IPS-15b (cell line): Measurements from ENCODE around the gene APOL2.

ENCODE experiments used
- H3K27me3 ChIP-seq: one replicate; pipeline ENCODE4 v1.6.1; 2013; ENCODE audit warnings: low read length; ENCODE audit not compliant: control insufficient read depth, insufficient read depth
- H3K36me3 ChIP-seq: one replicate; pipeline ENCODE4 v1.6.1; 2013; ENCODE audit warnings: low read length; ENCODE audit not compliant: control insufficient read depth, insufficient read depth
- H3K4me1 ChIP-seq: one replicate; pipeline ENCODE4 v1.6.1; 2013; ENCODE audit warnings: mild to moderate bottlenecking, low read length; ENCODE audit not compliant: control insufficient read depth, insufficient read depth
- H3K4me3 ChIP-seq: one replicate; pipeline ENCODE4 v1.5.1; 2013; ENCODE audit warnings: low read depth, low read length
- H3K9ac ChIP-seq: one replicate; pipeline ENCODE4 v1.6.1; 2013; ENCODE audit warnings: low read depth, mild to moderate bottlenecking, low read length
- H3K9me3 ChIP-seq: one replicate; pipeline ENCODE4 v1.6.1; 2013; ENCODE audit warnings: mild to moderate bottlenecking, low read length; ENCODE audit not compliant: control insufficient read depth, insufficient read depth

APOL2 gene

DNA sequence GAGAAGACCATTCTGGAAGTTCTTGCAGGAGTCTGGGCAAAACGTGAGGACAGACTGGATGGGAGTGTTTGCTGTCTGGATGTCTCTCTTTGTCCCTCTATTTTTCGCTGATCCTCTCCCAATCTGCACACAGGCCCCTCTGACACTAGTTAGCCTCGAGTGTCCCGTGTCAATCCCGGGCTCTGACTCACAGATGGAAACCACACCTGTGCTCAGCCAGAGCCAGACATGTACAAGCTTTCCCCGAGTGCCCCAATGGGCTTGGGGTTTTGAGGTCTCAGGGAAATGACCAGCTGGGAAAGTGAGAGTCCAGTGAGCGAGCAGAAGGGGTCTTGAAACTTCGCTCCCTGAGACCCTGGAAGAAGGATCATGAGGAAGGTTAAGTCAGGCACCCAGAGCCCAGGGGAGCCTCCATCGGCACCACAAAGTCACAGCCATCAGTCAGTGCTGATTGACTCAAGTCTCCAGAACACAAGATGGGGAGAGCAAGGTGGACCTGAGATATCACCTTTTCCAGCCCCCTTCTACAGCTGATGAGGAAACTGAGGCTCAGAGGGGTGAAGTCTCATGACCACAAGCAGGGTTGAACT is 13.9 kb downstream of the APOL2 start:
- Histone ChIP-seq H3K36me3 (peaks cover 8% of the 10 kb centered on the region), H3K9ac (no peak overlapping the region), H3K27me3 (no peaks in the 10 kb centered on the region), H3K9me3 (no peaks in the 10 kb centered on the region), H3K4me1 (no peaks in the 10 kb centered on the region), H3K4me3 (no peak overlapping the region)

DNA sequence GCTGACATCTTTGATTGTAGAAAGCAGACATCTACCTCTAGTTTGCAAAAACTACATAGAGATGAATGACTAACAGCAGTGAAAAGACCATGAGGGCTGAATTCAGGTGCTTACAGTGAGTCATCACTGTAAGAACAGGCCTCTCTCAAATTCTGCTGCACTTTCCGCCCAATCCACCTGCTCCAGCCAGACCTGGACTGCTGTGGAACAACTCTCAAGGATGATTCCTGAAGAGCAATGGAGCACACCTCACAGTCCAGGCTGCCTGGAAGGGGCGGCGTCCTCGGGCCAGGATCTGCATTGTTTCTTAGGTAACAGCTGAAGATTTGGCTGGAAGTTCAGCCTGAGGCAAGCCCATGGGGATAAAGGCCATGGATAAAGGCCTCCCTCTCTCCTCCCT is 15.1 kb downstream of the APOL2 start:
- no peak overlapping the region for H3K4me3 ChIP-seq
- H3K36me3 ChIP-seq: peaks cover 8% of the 10 kb centered on the region
- H3K4me1 ChIP-seq: no peaks in the 10 kb centered on the region
- no peak overlapping the region for H3K9ac ChIP-seq
- H3K9me3 ChIP-seq: no peaks in the 10 kb centered on the region
- no peaks in the 10 kb centered on the region for H3K27me3 ChIP-seq

- Histone ChIP-seq H3K9me3 (no peaks in the 10 kb centered on the region), H3K4me3 (no peak overlapping the region), H3K9ac (peak overlapping the region; percentile 63), H3K27me3 (no peaks in the 10 kb centered on the region), H3K36me3 (peaks cover 8% of the 10 kb centered on the region), H3K4me1 (no peaks in the 10 kb centered on the region)
Observed at GRCh38 chr22:36223504-36223903, 15.8 kb downstream of the APOL2 start.

- H3K27me3 ChIP-seq: no peaks in the 10 kb centered on the region
- no peaks in the 10 kb centered on the region for H3K4me1 ChIP-seq
Observed at GRCh38 chr22:36222887-36223450, 16.4 kb downstream of the APOL2 start.

GRCh38 chr22:36221799-36222751 is 17.3 kb downstream of the APOL2 start:
- H3K4me3 ChIP-seq: no peak overlapping the region
- H3K9ac ChIP-seq: no peak overlapping the region
- no peaks in the 10 kb centered on the region for H3K4me1 ChIP-seq
- H3K27me3 ChIP-seq: no peaks in the 10 kb centered on the region
- no peaks in the 10 kb centered on the region for H3K9me3 ChIP-seq
- H3K36me3 ChIP-seq: no peaks in the 10 kb centered on the region

More at GRCh38 chr22:36222887-36223450, 16.4 kb downstream of the APOL2 start:
- H3K36me3 ChIP-seq: peaks cover 6% of the 10 kb centered on the region
- no peak overlapping the region for H3K4me3 ChIP-seq
- no peak overlapping the region for H3K9ac ChIP-seq
- H3K9me3 ChIP-seq: no peaks in the 10 kb centered on the region

DNA sequence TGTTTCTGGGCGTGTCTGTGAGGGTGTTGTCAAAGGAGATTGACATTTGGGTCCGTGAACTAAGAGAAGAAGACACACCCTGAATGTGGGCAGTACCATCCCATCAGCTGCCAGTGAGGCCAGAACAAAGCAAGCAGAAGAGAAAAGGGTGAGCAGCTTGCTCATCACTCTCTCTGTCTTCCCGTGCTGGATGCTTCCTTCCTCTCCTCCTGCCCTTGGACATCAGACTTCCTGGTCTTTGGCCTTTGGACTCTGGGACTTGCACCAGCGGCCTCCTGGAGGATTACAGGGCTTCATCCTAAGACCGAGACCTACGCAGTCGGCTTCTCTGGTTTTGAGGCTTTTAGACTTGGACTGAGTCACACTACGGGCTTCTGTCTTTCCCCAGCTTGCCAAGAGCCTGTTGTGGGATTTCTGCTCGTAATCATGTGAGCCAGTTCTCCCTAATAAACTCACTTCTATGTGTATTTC is 18.8 kb downstream of the APOL2 start:
- Histone ChIP-seq H3K9ac (no peak overlapping the region), H3K4me1 (no peaks in the 10 kb centered on the region), H3K27me3 (no peaks in the 10 kb centered on the region), H3K9me3 (no peaks in the 10 kb centered on the region), H3K4me3 (no peak overlapping the region), H3K36me3 (no peaks in the 10 kb centered on the region)

- Histone ChIP-seq H3K9ac (no peak overlapping the region), H3K9me3 (no peaks in the 10 kb centered on the region), H3K4me3 (no peak overlapping the region), H3K4me1 (no peaks in the 10 kb centered on the region), H3K36me3 (no peaks in the 10 kb centered on the region), H3K27me3 (no peaks in the 10 kb centered on the region)
Observed at GRCh38 chr22:36218648-36219193, 20.6 kb downstream of the APOL2 start.

GRCh38 chr22:36215981-36216380 is 23.3 kb downstream of the APOL2 start:
- Histone ChIP-seq H3K9me3 (no peaks in the 10 kb centered on the region), H3K36me3 (no peaks in the 10 kb centered on the region), H3K4me3 (no peak overlapping the region), H3K9ac (no peak overlapping the region), H3K4me1 (no peaks in the 10 kb centered on the region), H3K27me3 (no peaks in the 10 kb centered on the region)

- Histone ChIP-seq H3K9ac (no peak overlapping the region), H3K4me1 (no peaks in the 10 kb centered on the region)
Observed at GRCh38 chr22:36213586-36213985, 25.7 kb downstream of the APOL2 start.

DNA sequence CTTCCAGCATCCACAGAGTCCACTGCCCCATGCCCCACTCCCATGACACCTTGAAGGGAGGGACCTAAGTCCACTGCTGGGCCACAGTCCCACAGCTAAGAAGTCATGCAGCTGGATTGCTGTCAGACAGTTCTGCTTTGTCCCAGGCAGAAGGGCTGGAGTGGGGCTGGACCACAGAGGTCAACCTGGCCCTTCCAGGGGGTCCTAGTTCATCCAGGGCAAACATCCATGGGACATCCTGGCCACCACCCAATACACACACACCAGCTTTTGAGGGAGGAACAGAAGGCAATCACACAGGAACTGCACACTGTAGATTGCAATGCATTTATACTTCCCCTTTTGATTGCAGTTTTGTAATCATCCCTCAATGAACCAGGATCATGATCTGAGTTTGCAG is 26.4 kb downstream of the APOL2 start:
- no peaks in the 10 kb centered on the region for H3K9me3 ChIP-seq
- H3K9ac ChIP-seq: no peak overlapping the region
- H3K4me3 ChIP-seq: no peak overlapping the region
- no peaks in the 10 kb centered on the region for H3K4me1 ChIP-seq
- no peaks in the 10 kb centered on the region for H3K27me3 ChIP-seq
- H3K36me3 ChIP-seq: no peaks in the 10 kb centered on the region

More at GRCh38 chr22:36213586-36213985, 25.7 kb downstream of the APOL2 start:
- no peaks in the 10 kb centered on the region for H3K36me3 ChIP-seq
- H3K4me3 ChIP-seq: no peak overlapping the region
- no peaks in the 10 kb centered on the region for H3K27me3 ChIP-seq
- no peaks in the 10 kb centered on the region for H3K9me3 ChIP-seq

- no peak overlapping the region for H3K9ac ChIP-seq
- no peak overlapping the region for H3K4me3 ChIP-seq
- no peaks in the 10 kb centered on the region for H3K9me3 ChIP-seq
- no peaks in the 10 kb centered on the region for H3K36me3 ChIP-seq
- H3K27me3 ChIP-seq: no peaks in the 10 kb centered on the region
- H3K4me1 ChIP-seq: no peaks in the 10 kb centered on the region
Observed at GRCh38 chr22:36211237-36211861, 28.0 kb downstream of the APOL2 start.
